SU-DHL-6 (cell line): Measurements from ENCODE around the gene RFX4.

Source experiments
- H2AFZ ChIP-seq: fragments of 200-600 bp; sonication (generic); 2 replicates; pipeline ENCODE4 v1.6.1; 2014; ENCODE audit warnings: low read depth, mild to moderate bottlenecking, moderate library complexity, mixed read lengths, antibody characterized with exemption, low read length; ENCODE audit not compliant: severe bottlenecking
- H3F3A ChIP-seq: fragments of 200-600 bp; shearing (Covaris generic); 2 replicates; pipeline ENCODE4 v1.6.0; 2016; ENCODE audit warnings: antibody characterized with exemption, mild to moderate bottlenecking; ENCODE audit not compliant: insufficient read depth
- H3K27ac ChIP-seq: fragments of 200-600 bp; sonication (generic); 2 replicates; pipeline ENCODE4 v1.5.1; 2016; ENCODE audit warnings: low read depth, mild to moderate bottlenecking, low read length, moderate library complexity, mixed read lengths
- H3K27me3 ChIP-seq: fragments of 200-600 bp; sonication (generic), shearing (Covaris generic); 2 replicates; pipeline ENCODE4 v1.6.0; 2014; ENCODE audit warnings: mild to moderate bottlenecking, low read length
- H3K36me3 ChIP-seq: fragments of 200-600 bp; sonication (generic); 2 replicates; pipeline ENCODE4 v1.6.1; 2014; ENCODE audit warnings: mild to moderate bottlenecking, low read length, mixed read lengths
- H3K4me2 ChIP-seq: fragments of 300-600, 200-600 bp; shearing (Covaris generic), sonication (generic); 2 replicates; pipeline ENCODE4 v1.6.0; 2014; ENCODE audit warnings: low read length, low read depth, mild to moderate bottlenecking; ENCODE audit not compliant: poor library complexity, severe bottlenecking
- H3K4me3 ChIP-seq: fragments of 200-600 bp; sonication (generic); 2 replicates; pipeline ENCODE4 v1.5.1; 2014; ENCODE audit warnings: antibody characterized with exemption, low read length, mild to moderate bottlenecking, mixed read lengths; ENCODE audit not compliant: insufficient read depth, poor library complexity, severe bottlenecking
- H3K79me2 ChIP-seq: fragments of 200-600 bp; sonication (generic); 2 replicates; pipeline ENCODE4 v1.6.1; 2014; ENCODE audit warnings: mild to moderate bottlenecking, low read length, moderate library complexity; ENCODE audit not compliant: insufficient read depth
- H3K9ac ChIP-seq: fragments of 200-600 bp; sonication (generic); 2 replicates; pipeline ENCODE4 v1.7.0; 2014; ENCODE audit warnings: mild to moderate bottlenecking, low read length
- H3K9me2 ChIP-seq: fragments of 200-600 bp; sonication (generic); replicated peaks from 2 replicates; pipeline ENCODE4 v1.6.1; 2014; ENCODE audit warnings: low read length; ENCODE audit not compliant: insufficient read depth
- H3K9me3 ChIP-seq: fragments of 200-600 bp; sonication (generic); 2 replicates; pipeline ENCODE4 v1.6.1; 2014; ENCODE audit warnings: low read length, mixed read lengths; ENCODE audit not compliant: insufficient read depth
- H4K20me1 ChIP-seq: fragments of 200-600 bp; sonication (generic); 2 replicates; pipeline ENCODE4 v1.6.1; 2014; ENCODE audit warnings: low read depth, mild to moderate bottlenecking, antibody characterized with exemption, low read length, moderate library complexity, mixed read lengths
- EZH2phosphoT487 ChIP-seq: fragments of 200-600 bp; sonication (generic), shearing (Covaris generic); conservative IDR thresholded peaks from 2 replicates; pipeline ENCODE4 v1.6.1; 2018; ENCODE audit warnings: mild to moderate bottlenecking, antibody characterized with exemption, low read length, moderate library complexity, mixed read lengths
- TF ChIP-seq, protein P1 (sequence below): fragments of 200-600 bp; sonication (generic); IDR thresholded peaks from one replicate; pipeline ENCODE4 v1.5.1; 2017; ENCODE audit warnings: antibody characterized with exemption, mild to moderate bottlenecking, low read length, moderate library complexity; ENCODE audit not compliant: insufficient read depth, poor library complexity, severe bottlenecking

Gene RFX4

DNA sequence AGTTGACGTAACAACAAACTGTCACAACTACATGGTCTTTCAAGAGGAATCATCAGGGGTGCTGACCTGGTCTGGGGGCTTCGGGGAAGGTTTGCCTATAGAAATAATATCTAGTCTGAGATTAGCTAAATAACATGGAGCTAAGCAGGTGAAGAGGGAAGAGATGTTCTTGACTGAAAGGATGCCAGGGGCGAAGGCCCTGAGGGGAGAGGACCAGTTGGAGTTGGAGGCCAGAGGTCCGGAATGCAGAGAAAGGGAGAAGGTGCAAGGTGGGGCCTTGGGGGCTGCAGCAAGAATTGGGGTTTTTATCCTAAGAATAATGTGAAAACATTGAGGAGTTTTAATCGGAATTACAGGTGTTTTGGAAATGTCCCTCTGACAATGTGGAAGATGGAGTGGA, 123.2 kb downstream of the RFX4 start:
- no peaks in the 10 kb centered on the region for H4K20me1 ChIP-seq
- no peaks in the 10 kb centered on the region for H3K9me2 ChIP-seq
- no peak overlapping the region for H3K4me2 ChIP-seq
- H3F3A ChIP-seq, result no peaks in the 10 kb centered on the region
- TF ChIP-seq EZH2phosphoT487, result no peak
- TF ChIP-seq, protein P1, sequence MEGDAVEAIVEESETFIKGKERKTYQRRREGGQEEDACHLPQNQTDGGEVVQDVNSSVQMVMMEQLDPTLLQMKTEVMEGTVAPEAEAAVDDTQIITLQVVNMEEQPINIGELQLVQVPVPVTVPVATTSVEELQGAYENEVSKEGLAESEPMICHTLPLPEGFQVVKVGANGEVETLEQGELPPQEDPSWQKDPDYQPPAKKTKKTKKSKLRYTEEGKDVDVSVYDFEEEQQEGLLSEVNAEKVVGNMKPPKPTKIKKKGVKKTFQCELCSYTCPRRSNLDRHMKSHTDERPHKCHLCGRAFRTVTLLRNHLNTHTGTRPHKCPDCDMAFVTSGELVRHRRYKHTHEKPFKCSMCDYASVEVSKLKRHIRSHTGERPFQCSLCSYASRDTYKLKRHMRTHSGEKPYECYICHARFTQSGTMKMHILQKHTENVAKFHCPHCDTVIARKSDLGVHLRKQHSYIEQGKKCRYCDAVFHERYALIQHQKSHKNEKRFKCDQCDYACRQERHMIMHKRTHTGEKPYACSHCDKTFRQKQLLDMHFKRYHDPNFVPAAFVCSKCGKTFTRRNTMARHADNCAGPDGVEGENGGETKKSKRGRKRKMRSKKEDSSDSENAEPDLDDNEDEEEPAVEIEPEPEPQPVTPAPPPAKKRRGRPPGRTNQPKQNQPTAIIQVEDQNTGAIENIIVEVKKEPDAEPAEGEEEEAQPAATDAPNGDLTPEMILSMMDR, result no peak
- H3K9ac ChIP-seq, result no peak overlapping the region
- H2AFZ ChIP-seq, result no peak overlapping the region
- H3K4me3 ChIP-seq, result no peak overlapping the region
- H3K27me3 ChIP-seq, result no peaks in the 10 kb centered on the region
- H3K79me2 ChIP-seq, result no peaks in the 10 kb centered on the region
- no peaks in the 10 kb centered on the region for H3K36me3 ChIP-seq
- 0 out of 2 replicates have a peak, but pooled peaks cover 5% of the 10 kb centered on the region for H3K9me3 ChIP-seq
- H3K27ac ChIP-seq, result no peak overlapping the region

DNA sequence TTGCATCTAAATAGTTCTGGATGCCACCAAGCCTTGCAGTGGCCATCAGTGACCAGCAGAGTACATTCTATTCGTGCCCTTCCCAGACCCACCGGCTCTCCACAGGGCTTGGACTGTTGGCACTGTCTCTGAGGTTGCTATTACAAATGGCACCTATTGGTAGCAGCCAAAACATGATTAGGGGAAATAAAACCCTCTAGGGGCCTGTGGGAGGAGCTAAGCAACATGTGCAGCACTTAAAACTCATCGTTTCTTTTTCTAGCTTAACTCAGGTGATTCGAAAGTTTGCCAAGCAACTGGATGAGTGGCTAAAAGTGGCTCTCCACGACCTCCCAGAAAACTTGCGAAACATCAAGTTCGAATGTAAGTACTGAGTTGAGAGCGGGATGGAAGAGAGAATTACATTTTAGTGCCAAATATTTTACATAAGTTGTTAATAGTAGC, 126.3 kb downstream of the RFX4 start:
- Histone ChIP-seq H4K20me1 (no peaks in the 10 kb centered on the region), H3K9ac (no peak overlapping the region), H2AFZ (no peak overlapping the region), H3K9me2 (no peaks in the 10 kb centered on the region), H3K36me3 (no peaks in the 10 kb centered on the region), H3K27me3 (no peaks in the 10 kb centered on the region), H3K79me2 (no peaks in the 10 kb centered on the region), H3K27ac (no peak overlapping the region), H3K4me3 (no peak overlapping the region), H3K9me3 (no peaks in the 10 kb centered on the region), H3F3A (no peaks in the 10 kb centered on the region), H3K4me2 (no peak overlapping the region)
- TF ChIP-seq, protein P1, result no peak
- TF ChIP-seq EZH2phosphoT487, result no peak

DNA sequence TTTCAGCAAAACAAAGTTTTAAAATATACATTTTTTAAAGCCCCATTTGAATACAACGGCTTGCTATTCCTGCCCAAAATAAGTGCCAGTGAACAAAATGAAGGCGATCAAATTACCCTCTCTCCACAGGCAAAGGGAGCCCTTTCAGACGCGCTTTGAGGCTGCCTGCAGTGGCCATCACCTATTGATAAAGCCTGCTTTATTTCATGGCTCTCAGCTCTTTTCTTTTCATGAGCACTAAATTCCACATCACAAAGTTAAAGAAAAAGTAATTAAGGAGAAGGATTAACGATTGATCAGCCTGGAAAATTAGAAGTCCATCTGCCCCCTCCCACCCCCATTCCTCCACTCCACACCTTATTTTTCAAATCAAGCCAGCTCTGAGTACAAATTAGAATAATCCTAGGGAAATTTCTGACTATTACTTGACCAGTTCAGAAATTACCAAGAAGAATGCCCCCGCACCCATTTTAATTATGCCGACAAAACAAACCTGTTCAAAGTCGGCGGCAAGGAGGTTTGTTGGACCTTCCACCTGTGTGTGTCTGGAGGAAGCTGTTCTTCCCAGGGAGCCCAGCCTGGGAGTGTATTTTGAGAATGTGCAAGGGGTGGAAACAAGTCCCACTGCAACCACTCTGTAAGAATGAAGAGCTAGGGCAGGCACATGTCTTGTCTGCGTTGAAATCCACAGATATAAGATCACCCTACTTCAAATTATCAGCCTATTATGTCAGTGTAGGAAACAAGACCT, 127.5 kb downstream of the RFX4 start:
- H3K27ac ChIP-seq, result no peak overlapping the region
- H3K36me3 ChIP-seq, result no peaks in the 10 kb centered on the region
- TF ChIP-seq, protein P1, result no peak
- no peak for TF ChIP-seq EZH2phosphoT487
- no peaks in the 10 kb centered on the region for H3K79me2 ChIP-seq
- H3K27me3 ChIP-seq, result no peaks in the 10 kb centered on the region
- no peaks in the 10 kb centered on the region for H3F3A ChIP-seq
- H3K4me2 ChIP-seq, result no peak overlapping the region
- H3K9me3 ChIP-seq, result no peaks in the 10 kb centered on the region
- H4K20me1 ChIP-seq, result no peaks in the 10 kb centered on the region
- H3K9ac ChIP-seq, result no peak overlapping the region
- H3K9me2 ChIP-seq, result no peaks in the 10 kb centered on the region
- H2AFZ ChIP-seq, result no peak overlapping the region
- no peak overlapping the region for H3K4me3 ChIP-seq
